Measurements from ENCODE around the gene SYNE2.

Gene SYNE2

DNA sequence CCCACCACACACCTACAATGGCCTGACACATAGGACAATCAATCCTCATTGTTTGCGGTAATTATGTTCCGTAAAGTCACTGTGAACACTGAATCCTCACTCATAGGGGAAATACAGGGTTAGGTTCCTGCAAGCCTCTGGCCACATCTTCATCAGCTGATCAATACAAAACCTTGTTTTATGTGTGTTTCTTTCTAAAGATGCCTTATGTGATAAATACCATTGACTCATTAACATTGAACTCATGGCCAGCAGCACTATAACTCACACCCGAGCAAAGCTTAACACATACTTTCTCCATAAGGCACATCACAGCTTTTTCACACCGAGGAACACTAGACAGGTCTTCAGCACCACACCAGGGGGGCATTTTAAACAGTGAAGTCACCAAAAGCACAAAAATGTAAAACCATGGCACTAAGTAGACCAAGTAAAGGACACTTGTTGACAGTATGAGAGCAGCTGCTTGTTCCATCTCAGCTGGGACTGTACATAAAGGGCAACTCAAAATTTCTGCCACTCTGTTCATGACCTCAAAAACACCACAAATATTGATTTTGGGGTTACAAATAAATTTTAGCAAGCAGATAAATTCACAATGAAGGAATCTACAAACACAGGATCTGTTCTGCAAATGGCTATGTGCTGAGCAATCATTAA is 380.9 kb downstream of the SYNE2 start:
- in situ Hi-C loops (cut with HindIII; ENCODE audit: low sequenced_read_pairs), result no loop called here
- DNase-seq (ENCODE audit: low read depth, low spot score), result no peak
- H3K4me3 ChIP-seq (ENCODE audit: low read depth, low read length), result no peak overlapping the region
- TF ChIP-seq, protein P1, sequence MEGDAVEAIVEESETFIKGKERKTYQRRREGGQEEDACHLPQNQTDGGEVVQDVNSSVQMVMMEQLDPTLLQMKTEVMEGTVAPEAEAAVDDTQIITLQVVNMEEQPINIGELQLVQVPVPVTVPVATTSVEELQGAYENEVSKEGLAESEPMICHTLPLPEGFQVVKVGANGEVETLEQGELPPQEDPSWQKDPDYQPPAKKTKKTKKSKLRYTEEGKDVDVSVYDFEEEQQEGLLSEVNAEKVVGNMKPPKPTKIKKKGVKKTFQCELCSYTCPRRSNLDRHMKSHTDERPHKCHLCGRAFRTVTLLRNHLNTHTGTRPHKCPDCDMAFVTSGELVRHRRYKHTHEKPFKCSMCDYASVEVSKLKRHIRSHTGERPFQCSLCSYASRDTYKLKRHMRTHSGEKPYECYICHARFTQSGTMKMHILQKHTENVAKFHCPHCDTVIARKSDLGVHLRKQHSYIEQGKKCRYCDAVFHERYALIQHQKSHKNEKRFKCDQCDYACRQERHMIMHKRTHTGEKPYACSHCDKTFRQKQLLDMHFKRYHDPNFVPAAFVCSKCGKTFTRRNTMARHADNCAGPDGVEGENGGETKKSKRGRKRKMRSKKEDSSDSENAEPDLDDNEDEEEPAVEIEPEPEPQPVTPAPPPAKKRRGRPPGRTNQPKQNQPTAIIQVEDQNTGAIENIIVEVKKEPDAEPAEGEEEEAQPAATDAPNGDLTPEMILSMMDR (IDR thresholded peaks at IDR 0.05; ENCODE audit: low read depth, low read length), result no peak

DNA sequence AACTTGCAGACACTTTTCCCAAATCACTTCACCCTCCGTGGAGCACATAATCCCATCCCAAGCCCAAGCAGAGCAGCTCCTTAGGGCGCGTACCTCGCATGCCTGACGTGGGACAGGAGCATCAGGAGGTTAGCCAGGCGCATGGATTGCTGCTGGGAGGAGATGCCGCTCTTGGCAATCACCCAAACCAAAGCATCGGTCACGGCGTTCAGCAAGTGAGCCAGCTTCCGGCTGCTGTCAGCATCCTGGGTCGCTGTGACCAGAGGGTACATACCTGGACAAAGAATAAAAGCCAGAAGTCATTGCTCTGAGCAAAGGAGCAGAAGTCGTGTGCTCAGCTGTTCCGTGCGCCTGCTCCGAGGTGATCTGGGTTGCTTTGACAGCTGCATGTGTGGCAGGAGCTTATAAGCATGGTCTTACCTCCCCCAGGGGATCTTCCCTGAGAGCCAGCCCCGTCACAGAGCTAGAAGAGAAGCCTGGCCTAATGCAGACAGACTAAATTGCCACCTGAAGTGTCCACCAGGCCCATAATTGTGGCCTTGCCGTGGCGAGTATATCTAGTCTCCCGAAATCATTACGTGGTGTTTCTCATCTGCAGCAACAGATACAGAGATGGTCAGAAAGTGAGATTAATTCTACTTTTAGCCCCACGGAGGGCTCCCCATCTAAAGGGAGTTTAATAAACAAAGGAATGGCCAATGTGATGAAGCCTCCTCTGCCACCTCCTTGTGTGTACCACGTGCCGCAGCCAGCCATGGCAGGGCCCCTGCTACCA is 382.3 kb downstream of the SYNE2 start:
- in situ Hi-C loops (cut with HindIII; ENCODE audit: low sequenced_read_pairs), result no loop called here
- TF ChIP-seq, protein P1 (IDR thresholded peaks at IDR 0.05; ENCODE audit: low read depth, low read length), result no peak
- peak; percentile 67 for DNase-seq (ENCODE audit: low read depth, low spot score)

DNA sequence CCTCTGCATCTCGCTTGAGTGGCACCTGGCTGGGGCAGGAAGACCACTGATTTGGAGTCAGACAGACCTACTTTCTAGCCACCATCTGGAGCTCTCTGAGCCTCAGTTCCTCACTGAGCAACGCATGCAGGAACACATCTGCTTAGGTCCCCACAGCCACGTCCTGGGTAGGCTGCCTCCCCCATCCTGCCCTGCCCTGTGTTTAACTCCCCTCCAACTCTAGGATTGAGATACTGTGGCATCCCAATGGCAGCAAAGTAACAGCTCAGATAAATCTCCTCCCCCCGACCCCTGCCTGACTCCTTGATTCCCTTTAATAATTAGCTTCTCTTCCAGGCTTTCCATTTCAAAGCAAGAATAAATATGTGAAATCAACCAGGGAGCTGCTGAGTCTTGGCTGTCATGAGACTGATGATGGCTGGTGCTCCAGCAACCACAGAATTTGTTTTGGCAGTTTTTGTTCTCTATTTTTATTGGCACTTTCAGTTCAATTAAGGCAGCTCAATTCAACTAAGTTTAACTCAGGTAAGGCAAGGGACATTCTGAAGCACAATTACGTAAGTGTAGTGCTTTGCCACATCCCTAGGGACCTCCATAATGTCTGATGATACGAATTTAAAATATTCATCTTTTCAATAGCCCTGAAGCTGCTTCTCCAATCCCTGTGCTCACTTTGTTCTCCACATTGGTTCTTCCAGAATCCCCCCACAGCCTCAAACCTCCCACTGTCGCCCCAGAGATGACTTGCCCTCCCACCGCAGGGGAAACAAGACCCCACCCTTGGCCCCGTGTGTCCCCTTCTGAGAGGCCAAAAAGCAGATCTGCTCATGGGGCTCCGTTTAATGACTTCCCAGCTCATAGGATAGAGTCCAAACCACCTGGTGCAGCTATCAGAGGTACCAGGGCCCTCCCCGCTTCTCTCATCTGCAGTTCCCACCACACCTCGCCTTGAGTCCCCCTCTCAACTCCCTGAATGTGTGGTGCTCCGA is 383.1 kb downstream of the SYNE2 start:
- in situ Hi-C loops (cut with HindIII; ENCODE audit: low sequenced_read_pairs), result no loop called here
- DNase-seq (ENCODE audit: low read depth, low spot score), result no peak
- H3K4me3 ChIP-seq (ENCODE audit: low read depth, low read length), result no peak overlapping the region
- TF ChIP-seq, protein P1 (IDR thresholded peaks at IDR 0.05; ENCODE audit: low read depth, low read length), result no peak

More for the DNA sequence above, 382.3 kb downstream of the SYNE2 start:
- H3K4me3 ChIP-seq (ENCODE audit: low read depth, low read length), result no peak overlapping the region

DNA sequence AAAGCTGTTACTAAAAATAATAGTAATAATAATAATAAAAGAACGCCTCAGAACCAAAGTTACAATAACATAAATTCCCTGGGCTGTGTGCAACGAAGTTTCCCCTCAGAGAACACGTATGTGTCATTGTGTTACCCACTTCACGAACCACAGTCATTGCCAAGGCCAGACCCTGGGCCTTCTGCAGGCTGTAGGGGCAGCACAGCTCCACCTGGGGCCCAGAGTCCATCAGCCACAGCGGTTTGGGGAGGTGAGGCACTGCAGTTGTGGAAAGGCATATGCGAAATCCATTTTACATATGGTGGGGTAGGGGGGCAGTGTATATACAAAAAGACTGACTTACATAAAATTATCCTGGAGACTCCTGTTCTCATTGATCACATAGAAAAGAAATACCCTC is 385.2 kb downstream of the SYNE2 start:
- no peak for DNase-seq (ENCODE audit: low read depth, low spot score)
- TF ChIP-seq, protein P1 (IDR thresholded peaks at IDR 0.05; ENCODE audit: low read depth, low read length), result peak; percentile 6
- in situ Hi-C loops (cut with HindIII; ENCODE audit: low sequenced_read_pairs), result no loop called here

DNA sequence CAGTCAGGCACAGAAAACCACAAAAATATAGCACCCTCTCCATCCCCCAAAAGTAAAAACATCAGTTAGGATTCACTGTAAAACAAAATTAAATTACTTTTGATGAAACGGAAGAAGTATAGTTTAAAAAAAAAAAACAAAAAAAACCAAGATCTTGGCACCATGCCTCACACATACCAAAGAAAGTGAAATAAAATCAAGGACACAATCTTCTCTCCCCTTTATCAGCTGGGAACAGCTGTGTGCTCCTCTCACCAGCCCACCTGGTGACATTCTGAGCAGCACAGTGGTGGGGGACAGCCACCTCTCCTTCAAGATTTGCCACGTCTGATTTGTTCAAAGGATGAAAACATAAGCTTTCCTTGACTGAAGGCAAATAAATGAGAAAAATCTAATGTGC is 385.8 kb downstream of the SYNE2 start:
- TF ChIP-seq, protein P1 (IDR thresholded peaks at IDR 0.05; ENCODE audit: low read depth, low read length), result no peak
- H3K4me3 ChIP-seq (ENCODE audit: low read depth, low read length), result no peak overlapping the region
- no peak for DNase-seq (ENCODE audit: low read depth, low spot score)
- in situ Hi-C loops (cut with HindIII; ENCODE audit: low sequenced_read_pairs), result no loop called here

More for the DNA sequence above, 385.2 kb downstream of the SYNE2 start:
- no peak overlapping the region for H3K4me3 ChIP-seq (ENCODE audit: low read depth, low read length)

DNA sequence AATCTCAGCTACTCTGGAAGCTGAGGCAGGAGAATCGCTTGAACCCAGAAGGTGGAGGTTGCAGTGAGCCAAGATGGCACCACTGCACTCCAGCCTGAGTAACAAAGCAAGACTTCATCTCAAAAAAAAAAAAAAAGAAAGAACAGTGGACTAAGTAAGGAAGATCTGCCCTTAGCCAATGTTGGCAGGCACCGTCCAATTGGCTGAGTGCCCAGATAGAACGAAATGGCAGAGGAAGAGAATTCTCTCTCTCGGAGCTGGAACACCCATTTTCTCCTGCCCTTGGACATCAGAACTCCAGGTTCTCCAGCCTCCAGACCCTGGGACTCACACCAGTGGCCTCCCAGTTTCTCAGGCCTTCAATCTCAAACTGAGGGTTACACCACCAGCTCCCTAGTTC is 391.5 kb downstream of the SYNE2 start:
- no peak for DNase-seq (ENCODE audit: low read depth, low spot score)
- TF ChIP-seq, protein P1 (IDR thresholded peaks at IDR 0.05; ENCODE audit: low read depth, low read length), result no peak
- in situ Hi-C loops (cut with HindIII; ENCODE audit: low sequenced_read_pairs), result no loop called here
- no peak overlapping the region for H3K4me3 ChIP-seq (ENCODE audit: low read depth, low read length)

All from astrocyte of the spinal cord (primary cell).